H1 (cell line): ENCODE measurements around the gene FOSL1. TPM values are rescaled to one million over a fixed set of nuclear protein-coding genes. Genes with fewer than 3 reads are reported as not detected.

ENCODE experiments used
- CTCF ChIA-PET: fragments of 300-600 bp; sonication (Branson Sonifier 250); formaldehyde crosslinking; loops from one replicate; lab custom pipeline; 2021; ENCODE audit not compliant: partially characterized antibody; lab: Charles Lee
- POLR2A ChIA-PET: fragments of 300-600 bp; sonication (Branson Sonifier 250); formaldehyde crosslinking; loops from one replicate; lab custom pipeline; 2021; ENCODE audit warnings: inconsistent platforms; ENCODE audit not compliant: partially characterized antibody; lab: Charles Lee
- DNase-seq, 2 experiments: peaks; one replicate each; pipeline versions ENCODE4 v3.0.0 to v3.0.0-alpha.2; 2010 to 2022; ENCODE audit warnings: low spot score in 2 of 2, low read depth in 1 of 2, mixed read lengths in 1 of 2
- FAIRE-seq: peaks from 2 replicates; lab custom pipeline; 2011; peaks lifted over from hg19 to GRCh38; lab: Jason Lieb, UNC
- H2AFZ ChIP-seq: 2 replicates; pipeline ENCODE4 v1.8.1; 2012; ENCODE audit warnings: low read length, inconsistent platforms
- H2AK5ac ChIP-seq: 2 replicates; pipeline ENCODE4 v1.6.1; 2013; ENCODE audit warnings: low read depth, low read length
- H2BK120ac ChIP-seq: replicated peaks from 2 replicates; pipeline ENCODE3; 2013; ENCODE audit warnings: low read depth, low read length, inconsistent platforms
- H2BK12ac ChIP-seq: 2 replicates; pipeline ENCODE4 v1.6.1; 2013; ENCODE audit warnings: low read depth, low read length
- H2BK15ac ChIP-seq: 2 replicates; pipeline ENCODE4 v1.6.1; 2013; ENCODE audit warnings: low read length
- H2BK20ac ChIP-seq: 2 replicates; pipeline ENCODE4 v1.6.1; 2013; ENCODE audit warnings: low read length
- H2BK5ac ChIP-seq: 2 replicates; pipeline ENCODE4 v1.6.1; 2013; ENCODE audit warnings: low read depth, low read length
- H3K14ac ChIP-seq: 2 replicates; pipeline ENCODE4 v1.6.1; 2013; ENCODE audit warnings: inconsistent platforms; ENCODE audit not compliant: insufficient read length
- H3K18ac ChIP-seq: 2 replicates; pipeline ENCODE4 v1.6.1; 2013; ENCODE audit warnings: low read length; ENCODE audit errors: extremely low read depth
- H3K23ac ChIP-seq: 2 replicates; pipeline ENCODE4 v1.6.1; 2013; ENCODE audit warnings: inconsistent platforms; ENCODE audit not compliant: insufficient read length
- H3K23me2 ChIP-seq: 2 replicates; pipeline ENCODE4 v1.6.1; 2013; ENCODE audit warnings: low read depth, low read length
- H3K27ac ChIP-seq: 2 replicates; pipeline ENCODE4 v1.6.1; 2011; ENCODE audit warnings: low read depth, low read length, inconsistent platforms
- H3K27me3 ChIP-seq, 4 experiments: replicated peaks in 1 of 4; 1 replicate in 1 of 4; 2 replicates in 3 of 4; pipeline versions ENCODE4 v1.6.1 to v1.8.1; 2011 to 2013; ENCODE audit warnings: low read length in 3 of 4, mild to moderate bottlenecking in 3 of 4, inconsistent platforms in 2 of 4, mixed read lengths in 2 of 4, moderate library complexity in 1 of 4; ENCODE audit not compliant: control insufficient read depth in 3 of 4, insufficient read depth in 3 of 4; ENCODE audit errors: extremely low read depth in 1 of 4
- H3K36me3 ChIP-seq, 4 experiments: 2 replicates each; pipeline versions ENCODE4 v1.6.1 to v1.8.1; 2011 to 2013; ENCODE audit warnings: mild to moderate bottlenecking in 4 of 4, low read length in 3 of 4, moderate library complexity in 2 of 4, control low read depth in 1 of 4, inconsistent platforms in 1 of 4; ENCODE audit not compliant: insufficient read depth in 4 of 4, control insufficient read depth in 2 of 4
- H3K4ac ChIP-seq: replicated peaks from 2 replicates; pipeline ENCODE3; 2013; ENCODE audit warnings: low read length, low read depth, mixed read lengths, inconsistent platforms; ENCODE audit not compliant: insufficient read length
- H3K4me1 ChIP-seq, 4 experiments: replicated peaks in 1 of 4; 1 replicate in 1 of 4; 2 replicates in 3 of 4; pipeline versions ENCODE4 v1.6.1 to v1.8.1; 2011 to 2013; ENCODE audit warnings: low read length in 3 of 4, inconsistent platforms in 2 of 4, mixed read lengths in 1 of 4; ENCODE audit not compliant: insufficient read depth in 4 of 4, control insufficient read depth in 3 of 4
- H3K4me2 ChIP-seq, 2 experiments: 2 replicates each; pipeline versions ENCODE4 v1.6.1 to v1.8.1; 2011 to 2013; ENCODE audit warnings: low read depth in 2 of 2, low read length in 2 of 2, control low read depth in 1 of 2, inconsistent platforms in 1 of 2, mild to moderate bottlenecking in 1 of 2; ENCODE audit not compliant: insufficient read depth in 1 of 2
- H3K4me3 ChIP-seq, 4 experiments: fragments of 200-600, 300-600 bp in 1 of 4; sonication (generic), shearing (Covaris generic), sonication (Bioruptor Twin) in 1 of 4; 2 replicates each; pipeline versions ENCODE4 v1.5.1 to v1.8.1; 2011 to 2016; ENCODE audit warnings: low read length in 4 of 4, low read depth in 3 of 4, control low read depth in 2 of 4, inconsistent platforms in 2 of 4, mild to moderate bottlenecking in 2 of 4, mixed read lengths in 1 of 4, moderate library complexity in 1 of 4; ENCODE audit not compliant: insufficient read depth in 2 of 4; ENCODE audit errors: extremely low read depth in 1 of 4
- H3K56ac ChIP-seq: replicated peaks from 2 replicates; pipeline ENCODE3; 2013; ENCODE audit warnings: low read depth, mild to moderate bottlenecking, mixed read lengths, low read length, inconsistent platforms; ENCODE audit not compliant: insufficient read length
- H3K79me1 ChIP-seq: 2 replicates; pipeline ENCODE4 v1.6.1; 2013; ENCODE audit warnings: low read depth, low read length, control low read depth
- H3K79me2 ChIP-seq, 2 experiments: 2 replicates each; pipeline versions ENCODE4 v1.6.1 to v1.8.1; 2012 to 2013; ENCODE audit warnings: low read length in 2 of 2, mild to moderate bottlenecking in 2 of 2, inconsistent platforms in 1 of 2; ENCODE audit not compliant: insufficient read depth in 2 of 2, control insufficient read depth in 1 of 2
- H3K9ac ChIP-seq, 4 experiments: replicated peaks in 1 of 4; 1 replicate in 1 of 4; 2 replicates in 3 of 4; pipeline versions ENCODE4 v1.6.1 to v1.8.1; 2011 to 2013; ENCODE audit warnings: low read depth in 3 of 4, low read length in 3 of 4, control low read depth in 2 of 4, mild to moderate bottlenecking in 2 of 4, moderate library complexity in 2 of 4, inconsistent platforms in 1 of 4; ENCODE audit errors: extremely low read depth in 1 of 4
- H3K9me3 ChIP-seq, 2 experiments: 2 replicates each; pipeline versions ENCODE4 v1.6.1 to v1.8.1; 2012 to 2013; ENCODE audit warnings: mild to moderate bottlenecking in 2 of 2, moderate library complexity in 2 of 2, control low read depth in 1 of 2, inconsistent platforms in 1 of 2, low read depth in 1 of 2, low read length in 1 of 2, mixed read lengths in 1 of 2; ENCODE audit not compliant: insufficient read depth in 2 of 2
- H4K20me1 ChIP-seq, 2 experiments: replicated peaks in 1 of 2; 2 replicates each; pipeline versions ENCODE3 to v1.8.1; 2011 to 2013; ENCODE audit warnings: inconsistent platforms in 2 of 2, low read length in 2 of 2, mild to moderate bottlenecking in 1 of 2; ENCODE audit not compliant: insufficient read depth in 2 of 2, control insufficient read depth in 1 of 2
- H4K5ac ChIP-seq: 2 replicates; pipeline ENCODE4 v1.6.1; 2013; ENCODE audit warnings: low read length, low read depth, mixed read lengths, inconsistent platforms; ENCODE audit not compliant: insufficient read length
- H4K8ac ChIP-seq: 2 replicates; pipeline ENCODE4 v1.8.0; 2013; ENCODE audit warnings: mild to moderate bottlenecking, moderate library complexity, low read length, inconsistent platforms; ENCODE audit not compliant: insufficient read depth; ENCODE audit errors: extremely low read depth
- H4K91ac ChIP-seq: replicated peaks from 2 replicates; pipeline ENCODE3; 2013; ENCODE audit warnings: low read length, mixed read lengths, inconsistent platforms; ENCODE audit not compliant: insufficient read length
- WGBS, 2 experiments: shearing (Covaris generic) in 1 of 2; methylation state at CpG; one replicate each; pipeline versions ENCODE4 v1.1.6 to v1.1.7; 2013 to 2015; ENCODE audit warnings: low lambda C conversion rate in 2 of 2, mixed read lengths in 2 of 2, inconsistent platforms in 1 of 2, low coverage in 1 of 2, missing lambda C conversion rate in 1 of 2; ENCODE audit not compliant: insufficient replicate concordance in 2 of 2, insufficient coverage in 1 of 2, insufficient read length in 1 of 2; ENCODE audit errors: extremely low coverage in 1 of 2, missing lambda C conversion rate in 1 of 2; 5-methylcytosine and 5-hydroxymethylcytosine counted together
- polyA plus RNA-seq, 7 experiments: library from polyadenylated mRNA; depleted of rRNA in 3 of 7; stranded (reverse) in 5 of 7; unstranded in 2 of 7; fragments of >200 nt in 5 of 7; fragments of 200-250 nt in 2 of 7; gene quantifications; 1 replicate in 5 of 7; 2 replicates in 1 of 7; 4 replicates in 1 of 7; pipeline versions ENCODE4 v1.2.1 to v1.2.3, GENCODE V29; 2011 to 2013; ENCODE audit warnings: missing spikeins in 2 of 7, mixed read lengths in 2 of 7
- total RNA-seq: library from RNA; stranded (reverse); fragmentation: NEBNext Ultra II Directional; extraction: Animal tissue kit (Norgen Biotek cat#: 25700); gene quantifications from 2 replicates; pipeline ENCODE4 v1.2.1, GENCODE V29; 2021

FOSL1 gene
- total and polyA plus RNA-seq, 2 of the 8 experiments (the other 6 are each of a cell fraction or from before 2014, with no cell fraction given) = 6.3 to 7.2 TPM

DNA sequence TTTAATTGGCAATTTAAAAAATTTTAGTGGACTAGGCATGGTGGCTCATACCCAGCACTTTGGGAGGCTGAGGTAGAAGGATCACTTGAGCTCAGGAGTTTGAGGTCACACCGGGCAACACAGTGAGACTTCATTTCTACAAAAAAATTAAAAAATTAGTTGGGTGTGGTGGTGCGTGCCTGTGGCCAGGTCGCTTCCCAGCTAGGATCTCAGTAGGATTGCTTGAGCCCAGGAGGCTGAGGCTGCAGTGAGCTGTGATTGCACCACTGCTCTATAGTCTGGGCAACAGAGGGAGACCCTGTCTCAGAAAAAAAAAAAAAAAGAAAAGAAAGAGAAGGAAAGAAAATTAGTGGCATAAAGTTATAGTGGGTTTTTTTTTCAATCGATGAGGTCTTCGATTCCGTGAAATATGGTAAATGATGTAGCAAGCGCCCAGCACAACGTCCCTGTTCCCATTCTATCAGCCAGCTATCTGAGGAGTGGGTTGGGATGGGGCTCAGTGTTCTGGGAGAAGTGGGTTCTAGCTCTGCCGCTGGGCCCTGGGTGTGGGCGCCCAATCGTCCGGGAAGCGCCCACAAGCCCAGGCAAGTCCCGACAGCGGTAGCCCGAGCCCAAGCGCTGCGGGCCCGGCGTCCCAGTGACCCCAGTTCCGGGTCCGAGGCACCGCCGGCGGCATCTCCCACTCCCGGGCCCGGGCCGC is 1.4 kb downstream of the FOSL1 start:
- H3K9ac ChIP-seq = peak overlapping the region in 3 of 4 experiments; percentile 13 to 43 (median 13); a peak in 2 of 7 replicates
- H3K36me3 ChIP-seq = no peaks in the 10 kb centered on the region
- CTCF ChIA-PET = interaction anchor here (0.7 to 9.7 kb wide), 11 partner anchors 11 to 305 kb away, joined by 3 to 150 read pairs (median 3); partner anchors contain the start of genes CCDC85B, FIBP and MUS81
- WGBS, 2 experiments = 24% methylated on average over 28 of the region's 28 CpGs; no CpG with 5 or more reads in 1 of the 2 experiments
- peak overlapping the region; percentile 87 for H3K18ac ChIP-seq
- FAIRE-seq (no peak), DNase-seq (no peak)
- no peak overlapping the region for H2BK20ac ChIP-seq
- no peaks in the 10 kb centered on the region for H3K9me3 ChIP-seq
- peak overlapping the region; percentile 91 for H4K8ac ChIP-seq
- peak overlapping the region; percentile 16; the same call in 1 of the 2 replicates for H2BK5ac ChIP-seq
- peak overlapping the region; percentile 39 to 71 (median 52) for H3K4me3 ChIP-seq
- no peak overlapping the region for H2BK15ac ChIP-seq
- H3K23me2 ChIP-seq = peaks cover 9% of the 10 kb centered on the region; the same call in 1 of the 2 replicates
- H2BK120ac ChIP-seq = peak overlapping the region; percentile 95
- peaks cover 0 to 4% of the 10 kb centered on the region in 2 experiments for H4K20me1 ChIP-seq
- H4K5ac ChIP-seq = no peak overlapping the region
- H3K27me3 ChIP-seq = peaks cover 15 to 41% (median 35%) of the 10 kb centered on the region in 4 experiments
- H4K91ac ChIP-seq = peak overlapping the region; percentile 80
- H2AK5ac ChIP-seq = peak overlapping the region; percentile 65; the same call in 1 of the 2 replicates
- no peak overlapping the region for H2BK12ac ChIP-seq
- H3K23ac ChIP-seq = no peak overlapping the region
- no peak overlapping the region; the same call in 1 of the 2 replicates for H2AFZ ChIP-seq
- no peak overlapping the region for H3K56ac ChIP-seq
- no peak overlapping the region for H3K27ac ChIP-seq
- no peaks in the 10 kb centered on the region for H3K79me2 ChIP-seq
- H3K14ac ChIP-seq = no peak overlapping the region
- POLR2A ChIA-PET = interaction anchor here (1.1 to 3.7 kb wide), 7 partner anchors 8 to 187 kb away, joined by 3 to 18 read pairs (median 5); partner anchors contain the start of genes BANF1, CCDC85B, CFL1 and EFEMP2
- no peaks in the 10 kb centered on the region; the same call in 1 of the 2 replicates for H3K79me1 ChIP-seq
- H3K4ac ChIP-seq = no peak overlapping the region
- H3K4me2 ChIP-seq = peak overlapping the region; percentile 78 to 89
- H3K4me1 ChIP-seq = peaks cover 3 to 11% (median 8%) of the 10 kb centered on the region in 4 experiments; a peak in 6 of 7 replicates
